Measurements from ENCODE around the gene CPT1C.

Gene CPT1C

DNA sequence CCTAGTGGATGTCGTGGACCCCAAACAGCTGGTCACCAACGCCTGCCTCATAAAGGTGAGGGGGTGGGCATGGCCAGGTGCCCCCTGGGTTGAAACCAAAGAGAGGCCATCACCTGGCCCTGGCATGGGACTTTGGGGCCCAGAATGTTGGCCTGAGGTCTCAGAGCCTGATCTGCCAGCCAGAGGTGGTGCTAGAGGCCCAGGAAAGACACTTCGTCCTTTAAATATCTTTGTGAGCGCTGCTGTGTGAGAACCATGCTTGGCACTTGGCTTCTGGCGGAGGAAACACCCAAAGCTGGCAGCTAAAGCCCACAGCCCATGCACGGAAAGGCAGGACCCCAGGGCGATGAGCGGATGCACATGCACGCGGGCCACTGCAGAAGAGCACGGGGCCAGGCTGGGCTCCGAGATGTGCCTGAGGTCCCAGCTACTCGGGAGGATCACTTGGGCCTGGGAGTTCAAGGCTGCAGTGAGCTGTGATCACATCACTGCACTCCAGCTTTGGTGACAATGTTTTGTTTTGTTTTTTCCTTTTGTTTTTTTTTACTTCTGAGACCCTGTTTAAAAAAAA lies 5.8 kb upstream of the CPT1C start:
- no peak for TF ChIP-seq FOXP2 (optimal IDR thresholded peaks at IDR 0.05; ENCODE audit: borderline replicate concordance, extremely low read depth, extremely low read length, insufficient read depth)
- no peak for TF ChIP-seq TAF1 (IDR thresholded peaks at IDR 0.05; ENCODE audit: borderline replicate concordance, insufficient read depth, low read length)
- no peak for TF ChIP-seq SIN3A (IDR thresholded peaks at IDR 0.05; ENCODE audit: borderline replicate concordance, insufficient read depth, low read length)
- TF ChIP-seq POLR2AphosphoS5 (IDR thresholded peaks at IDR 0.05; ENCODE audit: low read depth, low read length), result no peak
- TF ChIP-seq, protein P1, sequence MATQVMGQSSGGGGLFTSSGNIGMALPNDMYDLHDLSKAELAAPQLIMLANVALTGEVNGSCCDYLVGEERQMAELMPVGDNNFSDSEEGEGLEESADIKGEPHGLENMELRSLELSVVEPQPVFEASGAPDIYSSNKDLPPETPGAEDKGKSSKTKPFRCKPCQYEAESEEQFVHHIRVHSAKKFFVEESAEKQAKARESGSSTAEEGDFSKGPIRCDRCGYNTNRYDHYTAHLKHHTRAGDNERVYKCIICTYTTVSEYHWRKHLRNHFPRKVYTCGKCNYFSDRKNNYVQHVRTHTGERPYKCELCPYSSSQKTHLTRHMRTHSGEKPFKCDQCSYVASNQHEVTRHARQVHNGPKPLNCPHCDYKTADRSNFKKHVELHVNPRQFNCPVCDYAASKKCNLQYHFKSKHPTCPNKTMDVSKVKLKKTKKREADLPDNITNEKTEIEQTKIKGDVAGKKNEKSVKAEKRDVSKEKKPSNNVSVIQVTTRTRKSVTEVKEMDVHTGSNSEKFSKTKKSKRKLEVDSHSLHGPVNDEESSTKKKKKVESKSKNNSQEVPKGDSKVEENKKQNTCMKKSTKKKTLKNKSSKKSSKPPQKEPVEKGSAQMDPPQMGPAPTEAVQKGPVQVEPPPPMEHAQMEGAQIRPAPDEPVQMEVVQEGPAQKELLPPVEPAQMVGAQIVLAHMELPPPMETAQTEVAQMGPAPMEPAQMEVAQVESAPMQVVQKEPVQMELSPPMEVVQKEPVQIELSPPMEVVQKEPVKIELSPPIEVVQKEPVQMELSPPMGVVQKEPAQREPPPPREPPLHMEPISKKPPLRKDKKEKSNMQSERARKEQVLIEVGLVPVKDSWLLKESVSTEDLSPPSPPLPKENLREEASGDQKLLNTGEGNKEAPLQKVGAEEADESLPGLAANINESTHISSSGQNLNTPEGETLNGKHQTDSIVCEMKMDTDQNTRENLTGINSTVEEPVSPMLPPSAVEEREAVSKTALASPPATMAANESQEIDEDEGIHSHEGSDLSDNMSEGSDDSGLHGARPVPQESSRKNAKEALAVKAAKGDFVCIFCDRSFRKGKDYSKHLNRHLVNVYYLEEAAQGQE (IDR thresholded peaks at IDR 0.05; ENCODE audit: insufficient read depth in 1 of 2, low read depth in 2 of 2, low read length in 2 of 2), result no peak

DNA sequence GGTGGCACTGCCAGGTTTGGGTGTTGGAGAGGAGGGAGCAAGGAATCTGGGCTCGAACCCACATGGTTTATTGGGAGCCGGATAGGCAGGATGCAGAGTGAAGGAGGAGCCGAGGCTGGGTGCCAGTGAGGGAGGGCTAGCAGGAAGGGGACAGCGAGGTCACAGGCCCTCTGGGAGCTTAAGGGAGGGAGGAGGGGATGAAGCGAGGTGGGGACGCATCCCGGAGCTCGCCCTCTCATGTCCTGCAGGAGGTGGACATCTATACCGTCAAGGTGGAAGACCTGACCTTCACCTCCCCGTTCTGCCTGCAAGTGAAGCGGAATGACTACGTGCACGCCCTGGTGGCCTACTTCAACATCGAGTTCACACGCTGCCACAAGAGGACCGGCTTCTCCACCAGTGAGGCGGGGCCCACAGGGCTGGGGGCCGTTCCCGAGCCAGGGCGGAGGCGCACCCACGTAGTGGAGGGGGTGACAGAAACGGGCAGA lies 5.0 kb upstream of the CPT1C start:
- TF ChIP-seq SIN3A (IDR thresholded peaks at IDR 0.05; ENCODE audit: borderline replicate concordance, insufficient read depth, low read length) (no peak), TAF1 (IDR thresholded peaks at IDR 0.05; ENCODE audit: borderline replicate concordance, insufficient read depth, low read length) (no peak), POLR2AphosphoS5 (IDR thresholded peaks at IDR 0.05; ENCODE audit: low read depth, low read length) (no peak), FOXP2 (optimal IDR thresholded peaks at IDR 0.05; ENCODE audit: borderline replicate concordance, extremely low read depth, extremely low read length, insufficient read depth) (peak; percentile 8)
- TF ChIP-seq, protein P1 (IDR thresholded peaks at IDR 0.05; ENCODE audit: insufficient read depth in 1 of 2, low read depth in 2 of 2, low read length in 2 of 2), result no peak

DNA sequence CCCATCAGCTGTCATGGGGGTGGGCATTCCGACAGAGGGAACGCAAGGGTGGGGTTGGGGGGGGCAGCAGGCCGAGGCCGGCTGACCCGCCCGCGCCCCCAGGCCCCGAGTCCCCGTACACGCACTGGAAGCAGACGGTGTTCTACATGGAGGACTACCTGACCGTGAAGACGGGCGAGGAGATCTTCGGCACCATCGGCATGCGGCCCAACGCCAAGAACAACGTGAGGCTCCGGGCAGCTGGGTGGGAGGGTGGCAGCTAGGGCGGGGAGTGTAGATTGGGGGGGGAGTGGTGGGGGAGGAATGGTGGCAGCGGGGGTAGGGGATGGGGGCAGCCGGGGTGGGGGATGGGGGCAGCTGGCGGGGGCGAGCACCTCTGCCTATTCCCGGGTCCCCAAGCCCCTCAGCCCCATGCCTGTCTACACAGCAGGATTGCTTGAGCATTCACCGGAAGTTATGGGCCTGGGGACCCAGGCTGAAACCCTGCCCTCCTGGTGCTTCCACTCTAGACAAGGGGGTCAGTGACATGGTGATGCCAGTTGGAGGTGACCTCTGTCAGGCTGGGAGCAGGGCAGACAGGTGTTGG lies 4.3 kb upstream of the CPT1C start:
- no peak for TF ChIP-seq TAF1 (IDR thresholded peaks at IDR 0.05; ENCODE audit: borderline replicate concordance, insufficient read depth, low read length)
- TF ChIP-seq POLR2AphosphoS5 (IDR thresholded peaks at IDR 0.05; ENCODE audit: low read depth, low read length), result no peak
- no peak for TF ChIP-seq SIN3A (IDR thresholded peaks at IDR 0.05; ENCODE audit: borderline replicate concordance, insufficient read depth, low read length)
- no peak for TF ChIP-seq FOXP2 (optimal IDR thresholded peaks at IDR 0.05; ENCODE audit: borderline replicate concordance, extremely low read depth, extremely low read length, insufficient read depth)
- TF ChIP-seq, protein P1 (IDR thresholded peaks at IDR 0.05; ENCODE audit: insufficient read depth in 1 of 2, low read depth in 2 of 2, low read length in 2 of 2), result no peak

DNA sequence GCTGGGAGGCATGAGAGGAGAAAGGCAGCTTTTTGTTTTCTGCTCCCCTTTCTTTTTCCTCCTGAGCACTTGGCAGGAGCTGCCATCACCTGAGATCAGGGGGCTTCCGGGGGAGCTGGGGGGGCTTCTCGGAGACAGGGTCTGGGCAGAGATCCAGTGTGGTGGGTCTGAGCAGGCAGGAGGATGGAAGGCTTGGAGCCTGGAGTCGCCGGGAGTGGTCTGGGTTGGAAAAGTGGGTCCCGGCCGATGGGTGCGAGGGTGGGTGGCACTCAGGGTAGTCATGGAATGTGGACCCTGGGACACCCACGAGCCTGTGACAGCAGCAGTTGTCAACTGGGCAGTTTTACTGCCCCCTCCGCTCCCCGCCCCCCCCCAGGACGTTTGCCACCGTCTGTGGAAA lies 3.8 kb upstream of the CPT1C start:
- TF ChIP-seq POLR2AphosphoS5 (IDR thresholded peaks at IDR 0.05; ENCODE audit: low read depth, low read length) (no peak), TAF1 (IDR thresholded peaks at IDR 0.05; ENCODE audit: borderline replicate concordance, insufficient read depth, low read length) (no peak), FOXP2 (optimal IDR thresholded peaks at IDR 0.05; ENCODE audit: borderline replicate concordance, extremely low read depth, extremely low read length, insufficient read depth) (no peak), SIN3A (IDR thresholded peaks at IDR 0.05; ENCODE audit: borderline replicate concordance, insufficient read depth, low read length) (no peak)
- TF ChIP-seq, protein P1 (IDR thresholded peaks at IDR 0.05; ENCODE audit: insufficient read depth in 1 of 2, low read depth in 2 of 2, low read length in 2 of 2), result no peak
